Endothelial cell (in vitro differentiated cells): ENCODE measurements around the gene KIAA1671. TPM values are rescaled to one million over a fixed set of nuclear protein-coding genes. Genes with fewer than 3 reads are reported as not detected.

Source experiments
- DNase-seq: peaks from one replicate; pipeline ENCODE4 v3.0.0; 2021; ENCODE audit warnings: low spot score
- H3K27ac Mint-ChIP-seq: one replicate; pipeline ENCODE4 v1.8.0; 2021; ENCODE audit warnings: mixed read lengths, inconsistent platforms; ENCODE audit not compliant: unreplicated experiment
- H3K27me3 Mint-ChIP-seq: one replicate; pipeline ENCODE4 v1.8.0; 2021; ENCODE audit warnings: mild to moderate bottlenecking, moderate library complexity, mixed read lengths, inconsistent platforms; ENCODE audit not compliant: unreplicated experiment
- H3K36me3 Mint-ChIP-seq: one replicate; pipeline ENCODE4 v1.8.0; 2021; ENCODE audit warnings: mild to moderate bottlenecking, low read depth, mixed read lengths, inconsistent platforms; ENCODE audit not compliant: unreplicated experiment
- H3K4me1 Mint-ChIP-seq: one replicate; pipeline ENCODE4 v1.8.0; 2021; ENCODE audit warnings: mild to moderate bottlenecking, mixed read lengths, inconsistent platforms; ENCODE audit not compliant: unreplicated experiment
- H3K4me3 Mint-ChIP-seq: one replicate; pipeline ENCODE4 v1.8.0; 2021; ENCODE audit warnings: mild to moderate bottlenecking, mixed read lengths, inconsistent platforms; ENCODE audit not compliant: unreplicated experiment
- H3K9me3 Mint-ChIP-seq: one replicate; pipeline ENCODE4 v1.8.0; 2021; ENCODE audit warnings: mixed read lengths, inconsistent platforms; ENCODE audit not compliant: unreplicated experiment
- CTCF ChIP-seq: fragments of 200-600 bp; sonication (generic); IDR thresholded peaks from one replicate; pipeline ENCODE4 v1.5.0; 2021; ENCODE audit warnings: antibody characterized with exemption; ENCODE audit not compliant: unreplicated experiment
- total RNA-seq: library from RNA; stranded (reverse); fragmentation: NEBNext Ultra II Directional; extraction: Animal tissue kit (Norgen Biotek cat#: 25700); gene quantifications from one replicate; pipeline ENCODE4 v1.2.1, GENCODE V29; 2021; ENCODE audit not compliant: unreplicated experiment

Gene KIAA1671
- total RNA-seq, 1 donor from 2014 or later: 92.1 TPM

DNA sequence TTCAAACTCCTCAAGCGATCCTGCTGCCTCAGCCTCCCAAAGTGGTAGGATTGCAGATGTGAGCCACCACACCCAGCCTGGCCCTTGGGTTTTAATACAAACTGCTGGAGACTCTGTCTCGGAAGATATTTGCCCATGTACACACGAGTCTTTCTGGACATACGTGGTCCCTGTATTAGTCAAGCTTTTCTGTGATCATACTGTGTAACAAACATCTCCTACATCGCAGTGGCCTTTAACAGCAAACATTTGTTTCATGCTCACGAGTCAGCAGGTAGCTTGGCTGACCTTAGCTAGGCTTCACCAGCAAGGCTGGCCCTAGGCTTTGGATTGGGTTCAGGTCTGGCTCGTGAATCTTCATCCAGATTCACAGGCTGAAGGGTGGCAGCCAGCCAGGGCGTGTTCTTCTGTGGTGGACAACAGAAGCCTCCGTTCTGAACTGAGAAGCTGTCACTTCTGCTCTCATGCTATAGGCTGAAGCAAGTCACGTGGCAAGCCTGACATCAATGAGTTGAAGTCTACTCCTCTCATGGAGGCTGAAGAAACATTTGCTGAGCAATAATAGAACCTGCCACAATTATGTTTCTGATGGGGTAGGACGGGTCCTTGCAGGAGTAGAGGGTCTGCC lies 8.8 kb downstream of the KIAA1671 start:
- Mint-ChIP-seq H3K27me3 (no peaks in the 10 kb centered on the region), H3K27ac (peak overlapping the region; percentile 1), H3K9me3 (no peaks in the 10 kb centered on the region), H3K4me3 (peak overlapping the region; percentile 35), H3K36me3 (no peaks in the 10 kb centered on the region), H3K4me1 (peaks cover 19% of the 10 kb centered on the region)
- no peak for DNase-seq
- TF ChIP-seq CTCF: no peak

DNA sequence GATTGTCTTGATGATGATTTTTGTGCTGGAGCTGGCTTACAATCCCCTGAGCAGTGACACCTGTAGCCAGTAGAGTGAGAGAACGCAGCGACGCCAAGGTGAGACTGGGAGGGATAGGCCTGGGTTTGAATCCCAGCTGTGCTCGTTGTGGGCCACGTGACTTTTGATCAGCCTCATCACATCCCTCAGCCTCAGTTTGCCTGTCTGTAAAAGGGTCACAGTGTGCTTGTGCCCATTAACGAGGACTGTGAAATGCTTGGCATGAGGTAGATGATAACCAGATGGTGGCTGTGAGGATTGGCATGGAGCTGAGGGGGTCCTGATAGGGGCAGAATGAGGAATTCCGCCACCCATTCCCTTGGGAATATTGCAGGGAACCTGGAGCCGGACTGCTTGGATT lies 9.6 kb downstream of the KIAA1671 start:
- no peaks in the 10 kb centered on the region for H3K36me3 Mint-ChIP-seq

DNA sequence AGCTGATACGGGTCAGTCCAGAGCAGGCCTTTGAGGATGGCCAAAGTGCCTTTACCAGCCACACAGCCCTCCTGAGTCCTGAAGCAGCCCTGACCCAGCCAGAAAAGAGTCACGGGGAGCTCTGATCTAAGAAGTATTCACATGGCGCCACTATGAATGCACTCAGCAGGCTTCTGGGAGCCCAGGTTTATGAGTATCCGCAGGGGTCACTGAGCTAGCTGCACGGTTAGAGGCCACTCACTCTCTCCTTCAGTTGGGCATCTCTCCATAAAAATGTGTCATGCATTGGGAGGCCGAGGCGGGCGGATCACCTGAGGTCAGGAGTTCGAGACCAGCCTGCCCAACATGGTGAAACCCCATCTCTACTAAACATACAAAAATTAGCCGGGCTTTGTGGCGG lies 10.3 kb downstream of the KIAA1671 start:
- H3K36me3 Mint-ChIP-seq: no peaks in the 10 kb centered on the region
- no peaks in the 10 kb centered on the region for H3K9me3 Mint-ChIP-seq
- DNase-seq: no peak
- H3K27ac Mint-ChIP-seq: no peak overlapping the region
- no peak overlapping the region for H3K4me3 Mint-ChIP-seq
- no peaks in the 10 kb centered on the region for H3K27me3 Mint-ChIP-seq
- H3K4me1 Mint-ChIP-seq: peaks cover 22% of the 10 kb centered on the region
- no peak for TF ChIP-seq CTCF

More for the DNA sequence above, 9.6 kb downstream of the KIAA1671 start:
- no peak for DNase-seq
- TF ChIP-seq CTCF: no peak
- Mint-ChIP-seq H3K4me1 (peaks cover 22% of the 10 kb centered on the region), H3K27me3 (no peaks in the 10 kb centered on the region), H3K9me3 (no peaks in the 10 kb centered on the region), H3K4me3 (peak overlapping the region; percentile 35), H3K27ac (peak overlapping the region; percentile 1)

- Mint-ChIP-seq H3K27ac (no peak overlapping the region), H3K9me3 (no peaks in the 10 kb centered on the region), H3K36me3 (no peaks in the 10 kb centered on the region), H3K27me3 (no peaks in the 10 kb centered on the region), H3K4me1 (peaks cover 34% of the 10 kb centered on the region), H3K4me3 (no peak overlapping the region)
- no peak for DNase-seq
- no peak for TF ChIP-seq CTCF
These were observed 11.9 kb downstream of the KIAA1671 start for GRCh38 chr22:24964441-24964840.

DNA sequence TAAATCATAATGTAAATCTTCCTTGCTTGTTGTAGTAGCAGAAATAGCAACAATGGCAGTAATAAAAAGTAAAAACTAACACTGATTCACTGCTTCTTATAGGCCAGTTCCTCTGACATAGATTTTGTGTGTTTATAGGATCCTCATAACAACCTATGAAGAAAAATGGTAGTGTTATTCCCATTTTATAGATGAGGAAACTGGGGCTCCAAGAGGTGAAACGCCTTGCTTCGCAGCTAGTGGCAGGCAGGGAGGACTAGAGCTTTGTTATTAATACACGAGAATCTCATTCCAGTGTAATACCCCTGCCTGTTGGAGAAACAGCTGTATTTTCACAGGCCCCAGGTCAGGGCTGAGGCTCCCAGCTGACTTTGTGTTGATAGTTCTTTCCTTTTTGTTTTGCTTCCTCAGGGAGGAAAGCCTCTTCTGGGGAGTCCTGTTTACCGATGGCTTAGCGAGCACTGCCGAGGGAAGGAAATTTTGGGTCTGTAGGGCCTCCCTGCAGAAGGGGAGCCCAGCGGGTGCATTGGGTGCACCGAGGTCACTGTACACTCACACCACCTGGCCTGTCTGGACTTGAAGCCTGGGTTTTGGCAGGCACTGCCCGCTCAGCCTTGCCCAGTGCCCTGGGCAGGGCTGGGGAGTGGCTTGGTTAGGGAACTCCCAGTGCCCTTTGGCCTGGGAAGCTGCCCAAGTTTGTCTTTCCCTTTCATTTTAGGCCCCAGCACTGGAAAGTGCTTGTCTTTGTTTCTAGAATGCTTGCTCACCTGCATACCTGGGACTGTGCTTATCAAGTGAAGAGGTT lies 13.5 kb downstream of the KIAA1671 start:
- no peaks in the 10 kb centered on the region for H3K27me3 Mint-ChIP-seq
- H3K36me3 Mint-ChIP-seq: no peaks in the 10 kb centered on the region
- no peak overlapping the region for H3K27ac Mint-ChIP-seq
- DNase-seq: no peak
- TF ChIP-seq CTCF: no peak
- no peak overlapping the region for H3K4me3 Mint-ChIP-seq
- peaks cover 43% of the 10 kb centered on the region for H3K4me1 Mint-ChIP-seq
- no peaks in the 10 kb centered on the region for H3K9me3 Mint-ChIP-seq
